SU-DHL-6 (cell line): Measurements from ENCODE around the gene NLGN1.

Experiments used
- H2AFZ ChIP-seq: fragments of 200-600 bp; sonication (generic); 2 replicates; pipeline ENCODE4 v1.6.1; 2014; ENCODE audit warnings: low read depth, mild to moderate bottlenecking, moderate library complexity, mixed read lengths, antibody characterized with exemption, low read length; ENCODE audit not compliant: severe bottlenecking
- H3F3A ChIP-seq: fragments of 200-600 bp; shearing (Covaris generic); 2 replicates; pipeline ENCODE4 v1.6.0; 2016; ENCODE audit warnings: antibody characterized with exemption, mild to moderate bottlenecking; ENCODE audit not compliant: insufficient read depth
- H3K27ac ChIP-seq: fragments of 200-600 bp; sonication (generic); 2 replicates; pipeline ENCODE4 v1.5.1; 2016; ENCODE audit warnings: low read depth, mild to moderate bottlenecking, low read length, moderate library complexity, mixed read lengths
- H3K27me3 ChIP-seq: fragments of 200-600 bp; sonication (generic), shearing (Covaris generic); 2 replicates; pipeline ENCODE4 v1.6.0; 2014; ENCODE audit warnings: mild to moderate bottlenecking, low read length
- H3K36me3 ChIP-seq: fragments of 200-600 bp; sonication (generic); 2 replicates; pipeline ENCODE4 v1.6.1; 2014; ENCODE audit warnings: mild to moderate bottlenecking, low read length, mixed read lengths
- H3K4me2 ChIP-seq: fragments of 300-600, 200-600 bp; shearing (Covaris generic), sonication (generic); 2 replicates; pipeline ENCODE4 v1.6.0; 2014; ENCODE audit warnings: low read length, low read depth, mild to moderate bottlenecking; ENCODE audit not compliant: poor library complexity, severe bottlenecking
- H3K4me3 ChIP-seq: fragments of 200-600 bp; sonication (generic); 2 replicates; pipeline ENCODE4 v1.5.1; 2014; ENCODE audit warnings: antibody characterized with exemption, low read length, mild to moderate bottlenecking, mixed read lengths; ENCODE audit not compliant: insufficient read depth, poor library complexity, severe bottlenecking
- H3K79me2 ChIP-seq: fragments of 200-600 bp; sonication (generic); 2 replicates; pipeline ENCODE4 v1.6.1; 2014; ENCODE audit warnings: mild to moderate bottlenecking, low read length, moderate library complexity; ENCODE audit not compliant: insufficient read depth
- H3K9ac ChIP-seq: fragments of 200-600 bp; sonication (generic); 2 replicates; pipeline ENCODE4 v1.7.0; 2014; ENCODE audit warnings: mild to moderate bottlenecking, low read length
- H3K9me2 ChIP-seq: fragments of 200-600 bp; sonication (generic); replicated peaks from 2 replicates; pipeline ENCODE4 v1.6.1; 2014; ENCODE audit warnings: low read length; ENCODE audit not compliant: insufficient read depth
- H3K9me3 ChIP-seq: fragments of 200-600 bp; sonication (generic); 2 replicates; pipeline ENCODE4 v1.6.1; 2014; ENCODE audit warnings: low read length, mixed read lengths; ENCODE audit not compliant: insufficient read depth
- H4K20me1 ChIP-seq: fragments of 200-600 bp; sonication (generic); 2 replicates; pipeline ENCODE4 v1.6.1; 2014; ENCODE audit warnings: low read depth, mild to moderate bottlenecking, antibody characterized with exemption, low read length, moderate library complexity, mixed read lengths
- EZH2phosphoT487 ChIP-seq: fragments of 200-600 bp; sonication (generic), shearing (Covaris generic); conservative IDR thresholded peaks from 2 replicates; pipeline ENCODE4 v1.6.1; 2018; ENCODE audit warnings: mild to moderate bottlenecking, antibody characterized with exemption, low read length, moderate library complexity, mixed read lengths
- TF ChIP-seq, protein P1 (sequence below): fragments of 200-600 bp; sonication (generic); IDR thresholded peaks from one replicate; pipeline ENCODE4 v1.5.1; 2017; ENCODE audit warnings: antibody characterized with exemption, mild to moderate bottlenecking, low read length, moderate library complexity; ENCODE audit not compliant: insufficient read depth, poor library complexity, severe bottlenecking

Gene NLGN1

DNA sequence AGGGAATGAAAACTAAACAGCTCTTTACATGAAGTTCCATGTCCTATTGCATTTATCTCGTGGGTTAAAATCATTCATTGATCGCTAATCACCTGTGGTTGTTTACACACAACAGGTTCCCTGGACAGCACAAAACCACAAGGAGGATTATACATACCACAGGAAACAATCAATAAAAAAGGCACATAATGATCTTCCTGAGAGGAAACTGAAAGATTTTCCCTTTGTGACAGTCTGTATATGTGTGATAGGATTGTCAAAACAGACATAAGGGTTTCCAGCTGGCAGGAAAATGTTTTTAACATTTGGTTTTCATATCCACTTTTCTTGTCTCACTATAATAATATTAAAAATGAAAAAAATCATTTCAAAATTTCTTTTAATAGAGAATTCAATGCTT is 541.8 kb downstream of the NLGN1 start:
- no peaks in the 10 kb centered on the region for H3K9me2 ChIP-seq

GRCh38 chr3:173943264-173943663 is 545.7 kb downstream of the NLGN1 start:
- H3K9me2 ChIP-seq = no peaks in the 10 kb centered on the region
- H2AFZ ChIP-seq = no peak overlapping the region
- no peaks in the 10 kb centered on the region for H3K79me2 ChIP-seq
- no peak overlapping the region for H3K4me2 ChIP-seq
- H4K20me1 ChIP-seq = no peaks in the 10 kb centered on the region
- no peak overlapping the region for H3K4me3 ChIP-seq
- no peak overlapping the region for H3K9ac ChIP-seq
- no peak for TF ChIP-seq EZH2phosphoT487
- TF ChIP-seq, protein P1, sequence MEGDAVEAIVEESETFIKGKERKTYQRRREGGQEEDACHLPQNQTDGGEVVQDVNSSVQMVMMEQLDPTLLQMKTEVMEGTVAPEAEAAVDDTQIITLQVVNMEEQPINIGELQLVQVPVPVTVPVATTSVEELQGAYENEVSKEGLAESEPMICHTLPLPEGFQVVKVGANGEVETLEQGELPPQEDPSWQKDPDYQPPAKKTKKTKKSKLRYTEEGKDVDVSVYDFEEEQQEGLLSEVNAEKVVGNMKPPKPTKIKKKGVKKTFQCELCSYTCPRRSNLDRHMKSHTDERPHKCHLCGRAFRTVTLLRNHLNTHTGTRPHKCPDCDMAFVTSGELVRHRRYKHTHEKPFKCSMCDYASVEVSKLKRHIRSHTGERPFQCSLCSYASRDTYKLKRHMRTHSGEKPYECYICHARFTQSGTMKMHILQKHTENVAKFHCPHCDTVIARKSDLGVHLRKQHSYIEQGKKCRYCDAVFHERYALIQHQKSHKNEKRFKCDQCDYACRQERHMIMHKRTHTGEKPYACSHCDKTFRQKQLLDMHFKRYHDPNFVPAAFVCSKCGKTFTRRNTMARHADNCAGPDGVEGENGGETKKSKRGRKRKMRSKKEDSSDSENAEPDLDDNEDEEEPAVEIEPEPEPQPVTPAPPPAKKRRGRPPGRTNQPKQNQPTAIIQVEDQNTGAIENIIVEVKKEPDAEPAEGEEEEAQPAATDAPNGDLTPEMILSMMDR = no peak
- H3K27me3 ChIP-seq = no peaks in the 10 kb centered on the region
- H3K9me3 ChIP-seq = no peaks in the 10 kb centered on the region
- H3K27ac ChIP-seq = no peak overlapping the region
- no peaks in the 10 kb centered on the region for H3K36me3 ChIP-seq
- H3F3A ChIP-seq = no peaks in the 10 kb centered on the region

More for the DNA sequence above, 541.8 kb downstream of the NLGN1 start:
- Histone ChIP-seq H3K4me2 (no peak overlapping the region), H3K36me3 (no peaks in the 10 kb centered on the region), H3K27me3 (no peaks in the 10 kb centered on the region), H3K9me3 (no peaks in the 10 kb centered on the region), H3K27ac (no peak overlapping the region), H3K9ac (no peak overlapping the region), H3K79me2 (no peaks in the 10 kb centered on the region), H2AFZ (no peak overlapping the region), H4K20me1 (no peaks in the 10 kb centered on the region), H3F3A (no peaks in the 10 kb centered on the region), H3K4me3 (no peak overlapping the region)
- TF ChIP-seq EZH2phosphoT487 = no peak
- TF ChIP-seq, protein P1 = no peak

DNA sequence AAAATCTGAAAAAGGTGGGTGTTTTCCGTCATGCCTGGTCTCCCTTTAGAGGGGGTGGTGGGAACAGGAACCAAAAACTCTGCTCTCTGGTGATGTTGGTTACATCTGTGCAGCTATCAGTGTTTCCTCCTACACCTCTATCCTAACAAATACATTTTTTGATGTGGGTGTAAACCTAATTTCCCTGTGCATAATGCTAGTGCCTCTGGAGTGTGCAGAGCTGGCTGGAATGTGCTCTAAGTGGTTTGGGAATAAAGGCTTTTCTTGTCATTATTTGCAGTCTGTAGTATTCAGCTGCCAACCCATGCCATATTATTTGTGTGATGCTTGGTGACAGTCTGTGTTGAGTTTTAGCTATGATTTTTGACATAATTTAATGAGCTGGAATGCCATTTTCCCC is 547.6 kb downstream of the NLGN1 start:
- Histone ChIP-seq H3K27ac (no peak overlapping the region), H4K20me1 (no peaks in the 10 kb centered on the region), H3K4me2 (no peak overlapping the region), H3K9me3 (no peaks in the 10 kb centered on the region), H2AFZ (no peak overlapping the region), H3F3A (no peaks in the 10 kb centered on the region), H3K36me3 (no peaks in the 10 kb centered on the region), H3K27me3 (no peaks in the 10 kb centered on the region), H3K9ac (no peak overlapping the region), H3K9me2 (no peaks in the 10 kb centered on the region), H3K4me3 (no peak overlapping the region), H3K79me2 (no peaks in the 10 kb centered on the region)
- no peak for TF ChIP-seq EZH2phosphoT487
- TF ChIP-seq, protein P1 = no peak
